ENCODE data around the gene IGSF21.

The IGSF21 gene

GRCh38 chr1:18325136-18325535 is 217.5 kb downstream of the IGSF21 start:
- Histone ChIP-seq H3K23ac (ENCODE audit: low read length) (no peak overlapping the region), H2BK5ac (ENCODE audit: low read depth, low read length, poor library complexity) (no peak overlapping the region), H2AK5ac (ENCODE audit: low read length) (no peak overlapping the region), H4K8ac (ENCODE audit: low read depth, low read length) (no peak overlapping the region), H3K14ac (ENCODE audit: low read length) (no peak overlapping the region), H3K27me3 (ENCODE audit: insufficient read depth, low read length) (no peaks in the 10 kb centered on the region), H3K4ac (ENCODE audit: low read depth, low read length) (no peak overlapping the region), H3K9ac (ENCODE audit: low read length) (no peak overlapping the region), H3K4me3 (ENCODE audit: low read depth, low read length) (no peak overlapping the region), H3K79me2 (ENCODE audit: control insufficient read depth, insufficient read depth, low read length, poor library complexity) (no peaks in the 10 kb centered on the region), H3K4me2 (ENCODE audit: low read length) (no peak overlapping the region), H4K91ac (ENCODE audit: low read depth, low read length) (no peak overlapping the region), H4K12ac (ENCODE audit: low read depth, low read length) (no peak overlapping the region), H3K79me1 (ENCODE audit: low read length) (no peaks in the 10 kb centered on the region), H2BK12ac (ENCODE audit: low read length) (no peak overlapping the region), H2BK120ac (ENCODE audit: insufficient read depth, low read length, poor library complexity) (no peak overlapping the region), H2AFZ (ENCODE audit: insufficient read depth, low read length, poor library complexity) (no peak overlapping the region), H3K9me3 (ENCODE audit: insufficient read depth, low read depth, low read length) (peaks cover 4% of the 10 kb centered on the region), H3K4me1 (ENCODE audit: control insufficient read depth in 1 of 2, insufficient read depth in 2 of 2, low read length in 2 of 2) (peaks cover 0 to 5% of the 10 kb centered on the region in 2 experiments), H3K27ac (ENCODE audit: low read depth, low read length) (no peak overlapping the region), H3K18ac (ENCODE audit: low read length) (no peak overlapping the region), H3K36me3 (ENCODE audit: control insufficient read depth in 1 of 2, insufficient read depth in 2 of 2, low read length in 2 of 2) (no peaks in the 10 kb centered on the region)
- DNase-seq: no peak
- no CpG with 5 or more reads among the region's 7 CpGs for whole genome bisulfite sequencing (ENCODE audit: extremely low coverage, insufficient coverage, insufficient read length)

GRCh38 chr1:18326211-18326897 is 218.8 kb downstream of the IGSF21 start:
- Histone ChIP-seq H3K4ac (ENCODE audit: low read depth, low read length) (no peak overlapping the region), H3K36me3 (ENCODE audit: control insufficient read depth in 1 of 2, insufficient read depth in 2 of 2, low read length in 2 of 2) (no peaks in the 10 kb centered on the region), H3K4me1 (ENCODE audit: control insufficient read depth in 1 of 2, insufficient read depth in 2 of 2, low read length in 2 of 2) (peaks cover 0 to 3% of the 10 kb centered on the region in 2 experiments), H4K91ac (ENCODE audit: low read depth, low read length) (no peak overlapping the region), H2AFZ (ENCODE audit: insufficient read depth, low read length, poor library complexity) (no peak overlapping the region), H4K8ac (ENCODE audit: low read depth, low read length) (no peak overlapping the region), H4K12ac (ENCODE audit: low read depth, low read length) (no peak overlapping the region), H3K14ac (ENCODE audit: low read length) (no peak overlapping the region), H3K79me2 (ENCODE audit: control insufficient read depth, insufficient read depth, low read length, poor library complexity) (no peaks in the 10 kb centered on the region), H3K27ac (ENCODE audit: low read depth, low read length) (no peak overlapping the region), H3K9ac (ENCODE audit: low read length) (no peak overlapping the region), H3K18ac (ENCODE audit: low read length) (no peak overlapping the region), H3K27me3 (ENCODE audit: insufficient read depth, low read length) (no peaks in the 10 kb centered on the region), H3K4me3 (ENCODE audit: low read depth, low read length) (no peak overlapping the region), H3K4me2 (ENCODE audit: low read length) (no peak overlapping the region), H2AK5ac (ENCODE audit: low read length) (no peak overlapping the region), H3K79me1 (ENCODE audit: low read length) (no peaks in the 10 kb centered on the region), H2BK5ac (ENCODE audit: low read depth, low read length, poor library complexity) (no peak overlapping the region), H2BK12ac (ENCODE audit: low read length) (no peak overlapping the region), H3K9me3 (ENCODE audit: insufficient read depth, low read depth, low read length) (peaks cover 4% of the 10 kb centered on the region), H3K23ac (ENCODE audit: low read length) (no peak overlapping the region), H2BK120ac (ENCODE audit: insufficient read depth, low read length, poor library complexity) (no peak overlapping the region)
- WGBS (ENCODE audit: extremely low coverage, insufficient coverage, insufficient read length): no CpG with 5 or more reads among the region's 7 CpGs
- DNase-seq: no peak

GRCh38 chr1:18327650-18328049 is 220.1 kb downstream of the IGSF21 start:
- Histone ChIP-seq H4K12ac (ENCODE audit: low read depth, low read length) (no peak overlapping the region), H2AK5ac (ENCODE audit: low read length) (no peak overlapping the region), H2BK12ac (ENCODE audit: low read length) (no peak overlapping the region), H3K79me2 (ENCODE audit: control insufficient read depth, insufficient read depth, low read length, poor library complexity) (no peaks in the 10 kb centered on the region), H3K27ac (ENCODE audit: low read depth, low read length) (no peak overlapping the region), H4K91ac (ENCODE audit: low read depth, low read length) (no peak overlapping the region), H3K14ac (ENCODE audit: low read length) (no peak overlapping the region), H2AFZ (ENCODE audit: insufficient read depth, low read length, poor library complexity) (no peak overlapping the region), H3K18ac (ENCODE audit: low read length) (no peak overlapping the region), H3K9ac (ENCODE audit: low read length) (no peak overlapping the region), H3K4ac (ENCODE audit: low read depth, low read length) (no peak overlapping the region), H3K4me3 (ENCODE audit: low read depth, low read length) (no peak overlapping the region), H3K23ac (ENCODE audit: low read length) (no peak overlapping the region), H4K8ac (ENCODE audit: low read depth, low read length) (no peak overlapping the region), H2BK5ac (ENCODE audit: low read depth, low read length, poor library complexity) (no peak overlapping the region), H3K27me3 (ENCODE audit: insufficient read depth, low read length) (no peaks in the 10 kb centered on the region), H3K36me3 (ENCODE audit: control insufficient read depth in 1 of 2, insufficient read depth in 2 of 2, low read length in 2 of 2) (no peaks in the 10 kb centered on the region), H3K79me1 (ENCODE audit: low read length) (no peaks in the 10 kb centered on the region), H3K9me3 (ENCODE audit: insufficient read depth, low read depth, low read length) (peaks cover 4% of the 10 kb centered on the region), H2BK120ac (ENCODE audit: insufficient read depth, low read length, poor library complexity) (no peak overlapping the region), H3K4me2 (ENCODE audit: low read length) (no peak overlapping the region), H3K4me1 (ENCODE audit: control insufficient read depth in 1 of 2, insufficient read depth in 2 of 2, low read length in 2 of 2) (peaks cover 0 to 2% of the 10 kb centered on the region in 2 experiments)
- no peak for DNase-seq
- no CpG with 5 or more reads among the region's 2 CpGs for WGBS (ENCODE audit: extremely low coverage, insufficient coverage, insufficient read length)

GRCh38 chr1:18328803-18329202 is 221.2 kb downstream of the IGSF21 start:
- H3K79me2 ChIP-seq (ENCODE audit: control insufficient read depth, insufficient read depth, low read length, poor library complexity): no peaks in the 10 kb centered on the region
- H2BK12ac ChIP-seq (ENCODE audit: low read length): no peak overlapping the region
- no peak overlapping the region for H3K18ac ChIP-seq (ENCODE audit: low read length)
- H3K79me1 ChIP-seq (ENCODE audit: low read length): no peaks in the 10 kb centered on the region
- no peak overlapping the region for H2AK5ac ChIP-seq (ENCODE audit: low read length)
- no peak overlapping the region for H3K9ac ChIP-seq (ENCODE audit: low read length)
- H3K27me3 ChIP-seq (ENCODE audit: insufficient read depth, low read length): no peaks in the 10 kb centered on the region
- whole genome bisulfite sequencing (ENCODE audit: extremely low coverage, insufficient coverage, insufficient read length): no CpG with 5 or more reads among the region's 4 CpGs
- no peak overlapping the region for H4K8ac ChIP-seq (ENCODE audit: low read depth, low read length)
- H3K27ac ChIP-seq (ENCODE audit: low read depth, low read length): no peak overlapping the region
- no peak overlapping the region for H2BK120ac ChIP-seq (ENCODE audit: insufficient read depth, low read length, poor library complexity)
- H4K12ac ChIP-seq (ENCODE audit: low read depth, low read length): no peak overlapping the region
- H3K4me3 ChIP-seq (ENCODE audit: low read depth, low read length): no peak overlapping the region
- peaks cover 2% of the 10 kb centered on the region for H3K9me3 ChIP-seq (ENCODE audit: insufficient read depth, low read depth, low read length)
- H3K4me1 ChIP-seq (ENCODE audit: control insufficient read depth in 1 of 2, insufficient read depth in 2 of 2, low read length in 2 of 2): no peaks in the 10 kb centered on the region
- no peaks in the 10 kb centered on the region for H3K36me3 ChIP-seq (ENCODE audit: control insufficient read depth in 1 of 2, insufficient read depth in 2 of 2, low read length in 2 of 2)
- no peak overlapping the region for H2AFZ ChIP-seq (ENCODE audit: insufficient read depth, low read length, poor library complexity)
- no peak overlapping the region for H3K23ac ChIP-seq (ENCODE audit: low read length)
- no peak overlapping the region for H3K14ac ChIP-seq (ENCODE audit: low read length)
- H4K91ac ChIP-seq (ENCODE audit: low read depth, low read length): no peak overlapping the region
- DNase-seq: no peak
- no peak overlapping the region for H2BK5ac ChIP-seq (ENCODE audit: low read depth, low read length, poor library complexity)
- no peak overlapping the region for H3K4me2 ChIP-seq (ENCODE audit: low read length)
- H3K4ac ChIP-seq (ENCODE audit: low read depth, low read length): no peak overlapping the region

All from trophoblast cell (in vitro differentiated cells and primary cell).